SK-N-SH treated with all-trans-retinoic acid at 6 μM for 48 hours (cell line): ENCODE data around the gene ZDHHC4.

Experiments used
- CREB5 ChIP-seq: fragments of 250-450 bp; sonication (Bioruptor Pico); IDR thresholded peaks from 2 replicates; pipeline ENCODE4 v1.5.1; 2020; ENCODE audit warnings: low read depth, mild to moderate bottlenecking, moderate library complexity
- PATZ1 ChIP-seq: fragments of 250-450 bp; sonication (Bioruptor Pico); IDR thresholded peaks from 2 replicates; pipeline ENCODE4 v1.8.0; 2020; ENCODE audit warnings: mild to moderate bottlenecking, moderate library complexity, borderline replicate concordance
- SNAI2 ChIP-seq: fragments of 250-450 bp; sonication (Bioruptor Pico); IDR thresholded peaks from 2 replicates; pipeline ENCODE4 v1.5.0; 2020; ENCODE audit warnings: mild to moderate bottlenecking, moderate library complexity
- TOX ChIP-seq: fragments of 250-450 bp; sonication (Bioruptor Pico); IDR thresholded peaks from 2 replicates; pipeline ENCODE4 v1.8.0; 2021; ENCODE audit warnings: mild to moderate bottlenecking, moderate library complexity, borderline replicate concordance
- ZFP3 ChIP-seq: fragments of 250-450 bp; sonication (Bioruptor Pico); IDR thresholded peaks from 2 replicates; pipeline ENCODE4 v1.5.0; 2020; ENCODE audit warnings: mild to moderate bottlenecking, moderate library complexity
- ZFP30 ChIP-seq: fragments of 450-650 bp; formaldehyde crosslinking; IDR thresholded peaks from 2 replicates; pipeline ENCODE4 v1.5.0; 2022; ENCODE audit warnings: mild to moderate bottlenecking, moderate library complexity

GRCh38 chr7:6551016-6551511 lies 26.2 kb upstream of the ZDHHC4 start, which contains the start of gene GRID2IP:
- TF ChIP-seq TOX = no peak
- no peak for TF ChIP-seq SNAI2 (CRISPR knock-in tag)
- no peak for TF ChIP-seq ZFP30 (CRISPR knock-in tag)
- TF ChIP-seq CREB5 (CRISPR knock-in tag) = no peak
- no peak for TF ChIP-seq PATZ1 (CRISPR knock-in tag)
- no peak for TF ChIP-seq ZFP3 (CRISPR knock-in tag)
